C4-2B (cell line): ENCODE measurements around the gene GNB1L.
"Not testable (repeated sequence)": the region's sequence is repeated elsewhere in the genome, so short reads cannot be mapped to it uniquely, and the experiment has no call there.

Experiments used
- H3K27ac ChIP-seq: fragments of 450-650 bp; 2 replicates; pipeline ENCODE4 v1.5.1; 2017
- ZFX ChIP-seq: fragments of 450-650 bp; IDR thresholded peaks from 2 replicates; pipeline ENCODE4 v1.6.1; 2017
- TF ChIP-seq, protein P1 (sequence below): fragments of 450-650 bp; conservative IDR thresholded peaks from 2 replicates; pipeline ENCODE4 v1.5.1; 2017; ENCODE audit warnings: mild to moderate bottlenecking

Gene GNB1L

DNA sequence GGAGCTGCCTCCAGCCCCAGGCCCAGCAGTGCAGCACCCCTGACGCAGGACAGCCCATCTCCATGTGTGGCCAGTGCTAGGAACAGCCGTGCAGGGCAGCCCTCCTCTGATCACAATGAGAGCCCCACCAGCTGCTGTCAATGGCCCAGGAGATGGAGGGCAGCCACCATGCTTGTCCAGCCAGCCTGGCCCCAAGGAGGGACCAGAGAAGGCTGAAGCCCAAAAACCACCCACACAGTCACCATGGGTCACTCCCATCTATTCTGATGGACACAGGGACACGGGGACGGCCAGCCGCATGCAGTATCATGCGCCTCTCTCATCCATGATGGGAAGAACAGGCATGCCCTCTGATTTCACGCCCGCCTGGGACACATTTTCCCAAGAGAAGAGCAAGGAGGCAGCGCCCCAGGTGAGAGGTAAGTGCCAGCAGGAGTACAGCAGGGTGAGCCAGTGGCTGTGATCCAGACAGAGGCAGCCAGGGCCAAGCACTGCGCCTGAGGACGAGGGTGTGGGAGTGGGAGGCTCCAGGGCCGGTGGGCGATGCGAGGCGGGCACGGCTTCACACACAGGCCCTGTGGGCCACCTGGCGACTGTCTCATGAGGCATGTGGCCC, 33.6 kb upstream of the GNB1L start:
- no peak for TF ChIP-seq ZFX
- TF ChIP-seq, protein P1, sequence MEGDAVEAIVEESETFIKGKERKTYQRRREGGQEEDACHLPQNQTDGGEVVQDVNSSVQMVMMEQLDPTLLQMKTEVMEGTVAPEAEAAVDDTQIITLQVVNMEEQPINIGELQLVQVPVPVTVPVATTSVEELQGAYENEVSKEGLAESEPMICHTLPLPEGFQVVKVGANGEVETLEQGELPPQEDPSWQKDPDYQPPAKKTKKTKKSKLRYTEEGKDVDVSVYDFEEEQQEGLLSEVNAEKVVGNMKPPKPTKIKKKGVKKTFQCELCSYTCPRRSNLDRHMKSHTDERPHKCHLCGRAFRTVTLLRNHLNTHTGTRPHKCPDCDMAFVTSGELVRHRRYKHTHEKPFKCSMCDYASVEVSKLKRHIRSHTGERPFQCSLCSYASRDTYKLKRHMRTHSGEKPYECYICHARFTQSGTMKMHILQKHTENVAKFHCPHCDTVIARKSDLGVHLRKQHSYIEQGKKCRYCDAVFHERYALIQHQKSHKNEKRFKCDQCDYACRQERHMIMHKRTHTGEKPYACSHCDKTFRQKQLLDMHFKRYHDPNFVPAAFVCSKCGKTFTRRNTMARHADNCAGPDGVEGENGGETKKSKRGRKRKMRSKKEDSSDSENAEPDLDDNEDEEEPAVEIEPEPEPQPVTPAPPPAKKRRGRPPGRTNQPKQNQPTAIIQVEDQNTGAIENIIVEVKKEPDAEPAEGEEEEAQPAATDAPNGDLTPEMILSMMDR, result no peak
- no peak overlapping the region for H3K27ac ChIP-seq

DNA sequence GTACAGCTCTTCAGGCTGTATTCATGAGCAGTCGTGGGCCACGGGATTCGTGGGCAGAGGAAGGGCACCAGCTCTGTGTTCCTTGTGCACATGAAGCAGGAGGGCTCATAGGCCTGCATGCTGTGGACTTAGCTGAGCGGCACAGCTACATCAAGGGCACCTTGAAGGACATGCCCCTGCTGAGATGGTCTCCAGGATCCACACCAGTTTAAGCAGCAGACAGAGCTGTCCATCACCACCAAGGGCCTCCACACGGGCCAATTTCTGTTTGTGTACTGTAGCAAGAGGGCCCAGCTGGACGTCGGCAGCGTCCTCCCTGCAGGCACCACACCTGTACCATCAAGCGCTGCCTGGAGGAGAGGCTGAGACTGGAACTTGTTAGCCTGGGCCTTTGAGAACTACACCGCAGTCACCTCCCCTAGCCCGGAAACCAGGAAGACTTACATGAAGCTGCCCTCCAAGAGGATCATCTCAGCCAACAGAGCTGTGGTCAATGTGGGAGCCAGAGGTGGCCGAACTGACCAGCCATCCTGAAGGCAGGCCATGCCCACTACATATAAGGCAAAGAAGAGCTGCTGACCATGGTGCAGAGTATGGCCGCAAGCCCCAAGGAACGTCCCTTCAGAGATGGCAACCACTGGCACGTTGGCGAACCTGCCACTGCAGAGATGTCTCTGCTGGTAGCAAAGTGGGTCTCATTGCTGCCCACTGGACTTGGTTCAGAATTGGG, 32.7 kb upstream of the GNB1L start:
- H3K27ac ChIP-seq, result no peak overlapping the region
- no peak for TF ChIP-seq ZFX
- TF ChIP-seq, protein P1, result no peak

DNA sequence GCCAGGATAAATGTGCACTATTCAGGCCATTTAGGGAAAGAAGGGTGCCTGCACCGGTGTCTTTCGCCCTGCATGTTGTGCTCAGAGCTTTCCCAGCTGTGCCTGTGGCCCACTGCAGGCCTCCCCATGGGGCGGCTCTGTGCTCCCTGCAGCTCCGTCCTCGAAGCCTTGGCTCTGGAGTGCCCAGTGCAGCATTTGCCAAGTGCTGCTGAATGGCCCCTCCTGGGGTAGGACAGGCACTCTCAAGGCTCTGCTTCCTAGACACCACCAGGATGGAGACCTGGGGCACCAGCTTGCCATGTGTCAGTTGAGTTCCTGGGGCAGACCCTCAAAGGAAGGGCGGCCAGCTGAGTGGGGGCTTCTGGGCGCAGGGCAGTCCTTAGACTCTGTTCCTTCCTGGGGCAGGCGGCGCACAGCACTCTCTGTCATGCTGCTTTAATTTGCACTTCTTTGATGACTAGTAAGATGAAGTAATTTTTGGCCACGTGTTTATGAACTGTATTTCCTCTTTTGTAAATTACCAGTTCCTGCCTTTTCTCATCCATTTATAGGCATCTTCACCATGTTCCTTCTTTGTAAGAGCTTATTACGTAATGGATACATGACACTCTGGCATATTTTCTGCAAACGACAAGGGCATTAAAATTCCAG, 32.1 kb upstream of the GNB1L start:
- no peak overlapping the region for H3K27ac ChIP-seq

DNA sequence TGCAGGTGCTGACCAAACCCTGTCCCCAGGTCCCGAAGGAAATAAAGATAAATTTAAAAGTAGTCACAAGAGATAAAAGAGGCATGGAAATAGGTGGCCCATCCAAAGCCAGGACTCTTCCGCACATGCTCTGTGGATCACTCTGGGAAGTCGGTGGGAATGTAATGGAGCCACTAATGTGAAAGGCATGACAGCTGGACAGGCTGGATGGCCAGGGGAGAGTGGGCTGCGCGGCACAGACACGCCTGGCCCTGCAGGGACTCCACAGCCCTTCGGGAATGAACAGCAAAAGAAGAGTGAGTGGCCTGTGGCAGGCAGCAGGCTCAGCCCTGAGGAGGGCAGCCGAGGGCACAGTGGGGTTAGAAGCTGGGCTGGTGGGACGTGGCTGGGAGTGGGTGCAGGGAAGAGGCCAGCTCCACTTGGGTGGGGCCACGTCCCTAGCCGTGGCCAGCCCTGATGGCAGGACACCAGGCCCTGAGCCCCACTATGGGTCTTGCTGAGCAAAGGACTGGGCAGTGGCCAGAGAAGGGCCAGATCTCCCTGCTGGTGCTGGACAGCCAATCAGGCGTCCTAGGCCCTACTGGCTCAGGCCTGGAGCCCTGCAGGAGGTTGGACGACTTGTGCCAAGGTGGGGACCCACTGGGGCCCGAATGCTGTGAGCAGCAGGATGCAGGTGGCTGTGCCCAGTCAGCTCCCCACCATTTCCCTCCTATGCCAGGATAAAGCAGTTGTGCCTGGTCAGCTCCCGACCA, 31.3 kb upstream of the GNB1L start:
- H3K27ac ChIP-seq, result no peak overlapping the region
- TF ChIP-seq ZFX, result no peak
- TF ChIP-seq, protein P1, result no peak

More for the DNA sequence above, 32.1 kb upstream of the GNB1L start:
- no peak for TF ChIP-seq ZFX
- TF ChIP-seq, protein P1, result no peak

DNA sequence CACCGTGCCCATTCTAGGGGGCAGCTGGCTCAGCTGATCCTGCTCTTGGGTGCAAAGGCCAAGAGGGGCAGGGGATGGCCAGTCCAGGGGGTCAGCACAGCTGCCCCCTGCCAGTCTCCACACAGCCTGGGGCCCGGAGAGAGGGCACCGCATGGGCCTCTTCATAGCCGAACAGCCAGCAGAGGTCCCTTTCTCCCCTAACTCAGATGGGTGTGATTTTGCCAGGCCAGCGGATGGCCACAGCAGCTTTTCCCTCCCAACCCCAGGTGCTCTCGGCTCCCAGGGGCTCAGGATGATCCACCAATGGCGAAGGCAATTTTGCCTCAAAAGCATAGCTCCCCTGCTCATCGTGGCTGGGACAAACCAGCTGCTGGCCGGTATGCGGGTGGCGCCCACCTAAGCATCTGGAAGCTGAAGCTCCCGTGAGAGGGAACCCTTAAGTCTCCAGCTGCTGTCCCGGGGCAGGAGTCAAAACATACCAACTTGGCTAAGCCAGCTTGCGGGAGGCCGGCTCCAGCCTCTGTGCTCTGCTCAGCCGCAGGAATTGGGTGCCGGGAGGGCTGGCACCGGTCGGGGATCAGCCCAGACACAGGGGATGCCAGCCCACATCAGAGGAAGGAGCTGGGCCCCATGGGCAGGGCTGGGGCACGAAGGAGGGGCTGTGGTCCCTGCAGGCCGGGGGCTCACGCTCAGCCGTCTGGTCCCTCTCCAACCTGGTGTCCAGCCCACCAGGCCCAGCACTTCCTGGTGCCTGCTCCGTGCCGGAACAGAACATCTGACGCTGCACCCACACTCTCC, 30.5 kb upstream of the GNB1L start:
- TF ChIP-seq ZFX, result no peak
- TF ChIP-seq, protein P1, result no peak
- no peak overlapping the region for H3K27ac ChIP-seq

DNA sequence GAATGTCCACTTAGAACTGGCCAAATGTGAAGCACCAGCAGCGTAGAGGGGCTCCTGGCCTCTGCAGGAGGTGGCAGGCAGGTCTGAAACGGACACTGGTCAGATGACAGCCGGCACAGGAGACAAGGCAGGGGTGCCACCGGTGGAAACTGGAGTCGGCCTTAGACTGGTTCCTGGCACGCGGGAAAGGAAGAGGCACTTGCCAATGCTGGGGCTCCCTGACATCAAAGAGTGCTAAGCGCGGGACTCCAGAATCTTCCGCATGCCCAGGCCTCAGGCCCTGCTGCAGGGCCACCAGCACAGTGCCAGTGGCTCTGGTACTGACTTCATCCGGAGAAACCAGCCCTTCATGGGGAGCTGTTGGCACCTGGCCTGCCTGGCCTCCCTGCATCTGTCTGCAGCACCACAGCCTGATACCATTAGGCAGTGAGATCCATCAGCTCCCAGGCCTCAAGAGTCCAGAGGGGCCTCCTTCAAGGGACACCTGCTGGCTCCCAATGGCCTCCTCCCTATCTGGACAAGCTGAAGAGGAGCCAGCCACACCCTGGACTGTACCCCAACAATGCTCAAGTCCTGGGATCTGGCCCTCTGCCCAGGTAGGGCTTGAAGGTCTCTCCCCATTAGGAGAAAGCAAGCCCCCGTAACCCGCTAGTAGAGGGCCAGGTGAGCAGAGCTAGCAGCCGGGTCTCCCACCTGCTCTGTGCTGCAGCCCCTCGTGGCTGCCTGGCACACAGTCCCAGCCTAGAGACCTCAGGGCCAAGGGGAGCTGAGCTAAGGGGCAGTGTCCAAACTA, 29.7 kb upstream of the GNB1L start:
- TF ChIP-seq, protein P1, result no peak
- TF ChIP-seq ZFX, result no peak
- H3K27ac ChIP-seq, result no peak overlapping the region

DNA sequence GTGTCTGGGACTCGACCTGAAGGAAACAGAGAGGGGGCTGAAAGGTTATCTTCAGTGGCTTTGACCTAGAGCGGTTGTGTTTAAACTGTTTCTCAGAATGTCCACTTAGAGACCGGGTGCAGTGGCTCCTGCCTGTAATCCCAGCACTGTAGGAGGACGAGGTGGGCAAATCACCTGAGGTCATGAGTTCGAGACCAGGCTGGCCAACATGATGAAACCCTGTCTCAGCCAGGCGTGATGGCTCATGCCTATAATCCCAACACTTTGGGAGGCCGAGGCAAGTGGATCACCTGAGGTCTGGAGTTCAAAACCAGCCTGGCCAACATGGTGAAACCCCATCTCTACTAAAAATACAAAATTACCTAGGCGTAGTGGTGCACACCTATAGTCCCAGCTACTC, 28.8 kb upstream of the GNB1L start:
- H3K27ac ChIP-seq, result not testable (repeated sequence)
